Measurements from ENCODE around the gene C2.
"Not testable (repeated sequence)": the region's sequence is repeated elsewhere in the genome, so short reads cannot be mapped to it uniquely, and the experiment has no call there.

C2 gene

GRCh38 chr6:31901415-31901952 is 26.0 kb upstream of the C2 start:
- Histone ChIP-seq H3K27me3 (ENCODE audit: control insufficient read depth, insufficient read depth, low read length) (no peaks in the 10 kb centered on the region), H3K36me3 (ENCODE audit: control insufficient read depth, insufficient read depth, low read length) (no peaks in the 10 kb centered on the region), H3K4me3 (ENCODE audit: low read length) (peak overlapping the region; percentile 89), H3K27ac (ENCODE audit: low read depth, low read length) (peak overlapping the region; percentile 90), H3K9ac (ENCODE audit: low read length) (no peak overlapping the region), H3K4me1 (ENCODE audit: control insufficient read depth, insufficient read depth, low read length) (peaks cover 10% of the 10 kb centered on the region)

- Histone ChIP-seq H3K4me3 (ENCODE audit: low read length) (peak within 1 kb of the TSS; percentile 89), H3K9ac (ENCODE audit: low read length) (peak within 1 kb of the TSS; percentile 61), H3K27ac (ENCODE audit: low read depth, low read length) (peak within 1 kb of the TSS; percentile 90), H3K36me3 (ENCODE audit: control insufficient read depth, insufficient read depth, low read length) (no peaks in the 10 kb centered on the region), H3K4me1 (ENCODE audit: control insufficient read depth, insufficient read depth, low read length) (peaks cover 10% of the 10 kb centered on the region), H3K27me3 (ENCODE audit: control insufficient read depth, insufficient read depth, low read length) (no peaks in the 10 kb centered on the region)
These were observed 25.4 kb upstream of the C2 start, which contains the start of gene ZBTB12 for GRCh38 chr6:31901953-31902643. Gene ZBTB12, minus strand, starts transcription at chr6:31902086. Its CDS starts 781 bp downstream, at chr6:31901305.

- Histone ChIP-seq H3K36me3 (ENCODE audit: control insufficient read depth, insufficient read depth, low read length) (no peaks in the 10 kb centered on the region), H3K9ac (ENCODE audit: low read length) (no peak overlapping the region), H3K4me1 (ENCODE audit: control insufficient read depth, insufficient read depth, low read length) (peaks cover 5% of the 10 kb centered on the region), H3K4me3 (ENCODE audit: low read length) (no peak overlapping the region), H3K27ac (ENCODE audit: low read depth, low read length) (no peak overlapping the region), H3K27me3 (ENCODE audit: control insufficient read depth, insufficient read depth, low read length) (no peaks in the 10 kb centered on the region)
These were observed 23.6 kb upstream of the C2 start for GRCh38 chr6:31903957-31904356.

GRCh38 chr6:31905041-31905440 is 22.5 kb upstream of the C2 start:
- Histone ChIP-seq H3K9ac (ENCODE audit: low read length) (no peak overlapping the region), H3K27ac (ENCODE audit: low read depth, low read length) (no peak overlapping the region), H3K4me3 (ENCODE audit: low read length) (no peak overlapping the region), H3K36me3 (ENCODE audit: control insufficient read depth, insufficient read depth, low read length) (no peaks in the 10 kb centered on the region), H3K27me3 (ENCODE audit: control insufficient read depth, insufficient read depth, low read length) (no peaks in the 10 kb centered on the region), H3K4me1 (ENCODE audit: control insufficient read depth, insufficient read depth, low read length) (peaks cover 5% of the 10 kb centered on the region)

GRCh38 chr6:31906122-31906521 is 21.4 kb upstream of the C2 start:
- peaks cover 5% of the 10 kb centered on the region for H3K4me1 ChIP-seq (ENCODE audit: control insufficient read depth, insufficient read depth, low read length)
- no peaks in the 10 kb centered on the region for H3K36me3 ChIP-seq (ENCODE audit: control insufficient read depth, insufficient read depth, low read length)
- H3K4me3 ChIP-seq (ENCODE audit: low read length): no peak overlapping the region
- H3K9ac ChIP-seq (ENCODE audit: low read length): no peak overlapping the region
- H3K27ac ChIP-seq (ENCODE audit: low read depth, low read length): no peak overlapping the region
- no peaks in the 10 kb centered on the region for H3K27me3 ChIP-seq (ENCODE audit: control insufficient read depth, insufficient read depth, low read length)

GRCh38 chr6:31906727-31907126 is 20.8 kb upstream of the C2 start:
- H3K36me3 ChIP-seq (ENCODE audit: control insufficient read depth, insufficient read depth, low read length); H3K4me1 ChIP-seq (ENCODE audit: control insufficient read depth, insufficient read depth, low read length); H3K27ac ChIP-seq (ENCODE audit: low read depth, low read length); H3K9ac ChIP-seq (ENCODE audit: low read length); H3K27me3 ChIP-seq (ENCODE audit: control insufficient read depth, insufficient read depth, low read length); H3K4me3 ChIP-seq (ENCODE audit: low read length): not testable (repeated sequence)

- Histone ChIP-seq H3K27me3 (ENCODE audit: control insufficient read depth, insufficient read depth, low read length) (no peaks in the 10 kb centered on the region), H3K4me1 (ENCODE audit: control insufficient read depth, insufficient read depth, low read length) (peaks cover 5% of the 10 kb centered on the region), H3K4me3 (ENCODE audit: low read length) (no peak overlapping the region), H3K27ac (ENCODE audit: low read depth, low read length) (no peak overlapping the region), H3K9ac (ENCODE audit: low read length) (no peak overlapping the region), H3K36me3 (ENCODE audit: control insufficient read depth, insufficient read depth, low read length) (no peaks in the 10 kb centered on the region)
These were observed 20.2 kb upstream of the C2 start for GRCh38 chr6:31907158-31907813.

GRCh38 chr6:31908255-31908654 is 19.3 kb upstream of the C2 start:
- not testable (repeated sequence) for H3K27ac ChIP-seq (ENCODE audit: low read depth, low read length); H3K4me3 ChIP-seq (ENCODE audit: low read length); H3K4me1 ChIP-seq (ENCODE audit: control insufficient read depth, insufficient read depth, low read length); H3K36me3 ChIP-seq (ENCODE audit: control insufficient read depth, insufficient read depth, low read length); H3K27me3 ChIP-seq (ENCODE audit: control insufficient read depth, insufficient read depth, low read length); H3K9ac ChIP-seq (ENCODE audit: low read length)

GRCh38 chr6:31908791-31909190 is 18.7 kb upstream of the C2 start:
- Histone ChIP-seq H3K4me1 (ENCODE audit: control insufficient read depth, insufficient read depth, low read length) (no peaks in the 10 kb centered on the region), H3K4me3 (ENCODE audit: low read length) (no peak overlapping the region), H3K27me3 (ENCODE audit: control insufficient read depth, insufficient read depth, low read length) (no peaks in the 10 kb centered on the region), H3K27ac (ENCODE audit: low read depth, low read length) (no peak overlapping the region), H3K9ac (ENCODE audit: low read length) (no peak overlapping the region), H3K36me3 (ENCODE audit: control insufficient read depth, insufficient read depth, low read length) (no peaks in the 10 kb centered on the region)

- not testable (repeated sequence) for H3K27ac ChIP-seq (ENCODE audit: low read depth, low read length); H3K4me3 ChIP-seq (ENCODE audit: low read length); H3K36me3 ChIP-seq (ENCODE audit: control insufficient read depth, insufficient read depth, low read length); H3K9ac ChIP-seq (ENCODE audit: low read length); H3K27me3 ChIP-seq (ENCODE audit: control insufficient read depth, insufficient read depth, low read length); H3K4me1 ChIP-seq (ENCODE audit: control insufficient read depth, insufficient read depth, low read length)
These were observed 18.2 kb upstream of the C2 start for GRCh38 chr6:31909298-31909697.

- Histone ChIP-seq H3K9ac (ENCODE audit: low read length) (no peak overlapping the region), H3K4me1 (ENCODE audit: control insufficient read depth, insufficient read depth, low read length) (no peaks in the 10 kb centered on the region), H3K36me3 (ENCODE audit: control insufficient read depth, insufficient read depth, low read length) (no peaks in the 10 kb centered on the region), H3K27me3 (ENCODE audit: control insufficient read depth, insufficient read depth, low read length) (no peaks in the 10 kb centered on the region), H3K4me3 (ENCODE audit: low read length) (no peak overlapping the region), H3K27ac (ENCODE audit: low read depth, low read length) (no peak overlapping the region)
These were observed 15.5 kb upstream of the C2 start for GRCh38 chr6:31911826-31912585.

- no peaks in the 10 kb centered on the region for H3K27me3 ChIP-seq (ENCODE audit: control insufficient read depth, insufficient read depth, low read length)
- no peak overlapping the region for H3K9ac ChIP-seq (ENCODE audit: low read length)
- H3K36me3 ChIP-seq (ENCODE audit: control insufficient read depth, insufficient read depth, low read length): no peaks in the 10 kb centered on the region
- no peak overlapping the region for H3K27ac ChIP-seq (ENCODE audit: low read depth, low read length)
- no peaks in the 10 kb centered on the region for H3K4me1 ChIP-seq (ENCODE audit: control insufficient read depth, insufficient read depth, low read length)
- H3K4me3 ChIP-seq (ENCODE audit: low read length): no peak overlapping the region
These were observed 12.2 kb upstream of the C2 start for GRCh38 chr6:31915351-31915750.
